Stimulated activated CD4-positive, alpha-beta T cell treated with anti-CD3 and anti-CD28 coated beads, Interleukin-1b, Interleukin-23, amount 100 ng/mL, for 1 hour (primary cell): ENCODE measurements around the gene DPH1.

Experiments used
- DNase-seq, 2 donors: peaks; one replicate each; pipeline ENCODE4 v3.0.0-alpha.2; 2020; ENCODE audit warnings: low read depth in 2 of 2

Gene DPH1

GRCh38 chr17:2050300-2051060 is 20.5 kb downstream of the DPH1 start:
- DNase-seq: peak in 1 of 2 donors; percentile 65

GRCh38 chr17:2051061-2051932 is 21.3 kb downstream of the DPH1 start:
- DNase-seq: no peak

- DNase-seq: no peak
These were observed 22.1 kb downstream of the DPH1 start for GRCh38 chr17:2051933-2052559.

- peak in 1 of 2 donors; percentile 61 for DNase-seq
These were observed 23.7 kb downstream of the DPH1 start for GRCh38 chr17:2053380-2054261.

- DNase-seq: no peak
These were observed 24.2 kb downstream of the DPH1 start for GRCh38 chr17:2054262-2054511.

GRCh38 chr17:2054512-2055291 is 24.7 kb downstream of the DPH1 start, which contains the start of gene HIC1:
TSS of gene HIC1 (plus strand) at chr17:2055103. CDS start at chr17:2056691, 1,588 bp downstream.
- peak in 1 of 2 donors; percentile 67 for DNase-seq

- DNase-seq: no peak
These were observed 25.6 kb downstream of the DPH1 start for GRCh38 chr17:2055292-2056205.

GRCh38 chr17:2056206-2057174 is 26.5 kb downstream of the DPH1 start:
- no peak for DNase-seq

- DNase-seq: no peak
These were observed 27.3 kb downstream of the DPH1 start for GRCh38 chr17:2057175-2057759.

- DNase-seq: no peak
These were observed 28.0 kb downstream of the DPH1 start for GRCh38 chr17:2057760-2058585.

- DNase-seq: no peak
These were observed 28.9 kb downstream of the DPH1 start for GRCh38 chr17:2058586-2059546.

- no peak for DNase-seq
These were observed 29.8 kb downstream of the DPH1 start for GRCh38 chr17:2059547-2060384.

GRCh38 chr17:2060385-2060658 is 30.4 kb downstream of the DPH1 start:
- no peak for DNase-seq

GRCh38 chr17:2060681-2061440 is 30.9 kb downstream of the DPH1 start:
- DNase-seq: no peak
